Epithelial cell of esophagus (primary cell): ENCODE data around the gene DNAH6.

Experiments
- DNase-seq: peaks from one replicate; pipeline ENCODE4 v3.0.0; 2010; ENCODE audit warnings: low read depth
- H3K4me3 ChIP-seq: 2 replicates; pipeline ENCODE4 v1.5.1; 2011; ENCODE audit warnings: mild to moderate bottlenecking, low read length, control low read depth
- TF ChIP-seq, protein P1 (sequence below): IDR thresholded peaks from 2 replicates; pipeline ENCODE4 v1.5.1; 2011; ENCODE audit warnings: low read depth, mild to moderate bottlenecking, low read length, control low read depth, inconsistent platforms; ENCODE audit not compliant: insufficient read depth; ENCODE audit errors: missing control alignments

The DNAH6 gene

DNA sequence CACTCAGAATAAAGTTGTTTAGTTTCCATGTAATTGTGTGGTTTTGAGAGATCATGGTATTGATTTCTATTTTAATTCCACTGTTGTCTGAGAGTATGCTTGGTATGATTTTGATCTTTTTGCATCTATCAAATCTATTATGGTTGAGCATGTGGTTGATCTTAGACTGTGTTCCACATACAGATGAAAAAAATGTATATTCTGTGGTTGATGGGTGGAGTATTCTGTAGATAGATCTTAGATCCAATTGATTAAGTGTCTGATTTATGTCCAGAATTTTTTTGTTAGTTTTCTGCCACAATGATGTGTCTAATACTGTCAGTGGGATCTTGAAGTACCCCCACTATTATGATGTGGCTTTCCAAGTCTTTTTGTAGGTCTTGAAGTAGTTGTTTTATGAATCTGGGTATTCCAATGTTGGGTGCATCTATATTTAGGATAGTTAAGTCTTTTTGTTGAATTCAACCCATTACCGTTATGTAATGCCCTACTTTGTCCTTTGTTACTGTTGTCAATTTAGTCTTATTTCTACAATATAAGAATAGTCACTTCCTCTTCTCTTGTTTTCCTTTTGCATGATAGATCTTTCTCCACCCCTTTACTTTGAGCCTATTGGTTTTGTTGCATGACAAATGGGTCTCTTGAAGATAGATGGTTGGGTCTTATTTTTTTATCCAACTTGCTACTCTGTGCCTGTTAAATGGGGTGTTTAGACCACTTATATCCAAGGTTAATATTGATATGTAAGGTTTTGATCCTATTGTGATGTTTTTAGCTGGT is 262.8 kb downstream of the DNAH6 start:
- no peak for DNase-seq
- no peak overlapping the region for H3K4me3 ChIP-seq
- TF ChIP-seq, protein P1, sequence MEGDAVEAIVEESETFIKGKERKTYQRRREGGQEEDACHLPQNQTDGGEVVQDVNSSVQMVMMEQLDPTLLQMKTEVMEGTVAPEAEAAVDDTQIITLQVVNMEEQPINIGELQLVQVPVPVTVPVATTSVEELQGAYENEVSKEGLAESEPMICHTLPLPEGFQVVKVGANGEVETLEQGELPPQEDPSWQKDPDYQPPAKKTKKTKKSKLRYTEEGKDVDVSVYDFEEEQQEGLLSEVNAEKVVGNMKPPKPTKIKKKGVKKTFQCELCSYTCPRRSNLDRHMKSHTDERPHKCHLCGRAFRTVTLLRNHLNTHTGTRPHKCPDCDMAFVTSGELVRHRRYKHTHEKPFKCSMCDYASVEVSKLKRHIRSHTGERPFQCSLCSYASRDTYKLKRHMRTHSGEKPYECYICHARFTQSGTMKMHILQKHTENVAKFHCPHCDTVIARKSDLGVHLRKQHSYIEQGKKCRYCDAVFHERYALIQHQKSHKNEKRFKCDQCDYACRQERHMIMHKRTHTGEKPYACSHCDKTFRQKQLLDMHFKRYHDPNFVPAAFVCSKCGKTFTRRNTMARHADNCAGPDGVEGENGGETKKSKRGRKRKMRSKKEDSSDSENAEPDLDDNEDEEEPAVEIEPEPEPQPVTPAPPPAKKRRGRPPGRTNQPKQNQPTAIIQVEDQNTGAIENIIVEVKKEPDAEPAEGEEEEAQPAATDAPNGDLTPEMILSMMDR: no peak

DNA sequence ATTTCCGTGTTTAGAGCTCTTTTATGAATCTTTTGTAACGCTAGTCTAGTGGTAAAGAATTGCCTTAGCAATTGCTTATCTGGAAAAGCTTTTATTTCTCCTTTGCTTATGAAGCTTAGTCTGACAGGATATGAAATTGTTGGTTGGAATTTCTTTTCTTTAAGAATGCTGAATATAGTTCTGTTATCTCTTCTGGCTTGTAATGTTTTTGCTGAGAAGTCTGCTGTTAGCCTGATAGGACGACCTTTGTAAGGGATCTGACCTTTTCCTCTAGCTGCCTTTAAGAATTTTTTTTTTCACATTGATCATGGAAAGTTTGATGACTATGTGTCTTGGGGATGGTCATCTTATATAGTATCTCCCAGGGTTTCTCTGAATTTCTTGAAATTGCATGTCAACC is 263.5 kb downstream of the DNAH6 start:
- TF ChIP-seq, protein P1: no peak
- no peak overlapping the region for H3K4me3 ChIP-seq
- DNase-seq: no peak

DNA sequence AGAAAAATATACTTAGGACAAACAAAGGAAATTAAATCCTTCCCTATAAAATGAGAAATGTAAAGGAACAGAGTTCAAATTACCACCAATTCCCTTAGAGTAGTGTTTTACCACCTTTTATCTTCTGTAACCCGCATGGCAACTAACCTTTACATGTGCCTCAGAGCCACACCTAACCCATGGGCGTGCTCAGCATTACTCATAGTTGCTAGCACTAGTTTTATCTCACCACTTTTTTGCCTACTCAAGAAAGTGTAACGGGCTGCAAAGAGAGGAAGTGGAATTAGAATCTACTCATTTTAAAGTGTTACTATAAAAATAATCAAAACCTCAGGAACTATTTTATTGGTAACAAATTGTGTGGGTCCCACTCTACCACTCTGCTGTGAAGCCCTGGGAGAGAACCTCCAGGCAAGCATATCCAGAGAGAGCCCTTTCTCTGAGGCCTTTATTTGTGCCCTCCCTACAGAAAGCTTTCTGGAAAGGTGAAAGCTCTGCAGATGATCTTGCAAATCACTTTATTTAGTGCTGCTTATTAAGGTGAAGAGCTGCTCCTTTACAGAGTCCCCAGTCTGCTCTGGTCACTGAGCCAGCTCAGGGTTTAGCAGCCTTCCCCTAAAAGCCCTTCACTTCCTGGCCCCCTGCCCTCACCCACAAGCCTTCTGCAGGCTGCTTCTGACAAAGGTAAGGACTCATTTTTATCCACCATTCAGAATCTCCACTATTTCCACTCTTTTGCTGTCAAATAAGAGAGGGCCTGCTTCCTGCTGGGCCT is 265.8 kb downstream of the DNAH6 start:
- TF ChIP-seq, protein P1: no peak
- peak; percentile 84 for DNase-seq
- no peak overlapping the region for H3K4me3 ChIP-seq

DNA sequence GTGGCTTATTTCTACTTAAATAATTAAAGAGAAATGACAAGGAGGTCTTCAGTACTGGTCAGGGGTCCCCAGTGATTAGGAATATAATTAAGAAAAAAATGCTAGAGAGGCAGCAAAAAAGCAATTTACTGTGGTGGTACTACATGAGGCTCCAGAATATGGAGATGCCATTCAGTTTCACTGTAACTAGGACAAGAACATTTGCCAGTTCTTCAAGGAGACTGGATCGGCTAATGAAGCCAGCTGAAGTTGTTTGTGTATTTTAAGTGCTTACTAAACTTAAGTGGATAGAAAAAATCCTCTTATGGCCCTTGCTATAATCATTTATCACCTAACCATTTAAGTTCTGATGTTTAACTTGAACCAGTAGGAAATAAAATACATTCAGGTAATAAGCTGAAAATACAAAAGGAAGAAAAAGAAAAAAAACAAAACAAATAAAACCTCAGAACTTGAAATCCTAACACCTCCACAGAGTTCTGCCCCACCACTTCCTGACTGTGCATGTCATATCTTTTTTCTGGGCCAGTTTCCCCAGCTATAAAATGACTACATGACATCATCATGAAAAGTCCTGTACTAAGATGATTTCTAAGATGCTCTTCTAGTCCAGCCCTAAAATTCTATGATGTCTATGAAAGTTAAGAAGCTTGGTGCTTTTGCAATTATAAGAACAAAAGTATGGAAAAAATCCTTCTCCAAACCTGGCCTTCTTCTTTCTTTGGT is 266.6 kb downstream of the DNAH6 start:
- no peak for DNase-seq
- TF ChIP-seq, protein P1: no peak
- no peak overlapping the region for H3K4me3 ChIP-seq

DNA sequence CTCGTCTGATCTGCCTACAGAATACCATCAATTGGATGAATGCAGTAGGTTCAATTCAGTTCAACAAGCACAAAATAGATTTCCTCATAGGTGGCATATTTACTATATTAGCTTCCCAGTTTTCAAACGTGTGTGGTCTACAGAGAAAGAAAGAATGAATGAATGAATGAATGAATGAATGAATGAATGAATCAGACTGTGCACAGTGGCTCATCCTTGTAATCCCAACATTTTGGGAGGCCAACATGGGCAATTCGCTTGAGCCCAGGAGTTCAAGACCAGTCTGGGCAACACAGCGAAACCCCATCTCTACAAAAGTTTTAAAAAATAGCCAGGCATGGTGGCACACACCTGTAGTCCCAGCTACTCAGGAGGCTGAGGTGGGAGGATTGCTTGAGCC is 269.7 kb downstream of the DNAH6 start:
- TF ChIP-seq, protein P1: no peak
- DNase-seq: no peak
- H3K4me3 ChIP-seq: no peak overlapping the region

DNA sequence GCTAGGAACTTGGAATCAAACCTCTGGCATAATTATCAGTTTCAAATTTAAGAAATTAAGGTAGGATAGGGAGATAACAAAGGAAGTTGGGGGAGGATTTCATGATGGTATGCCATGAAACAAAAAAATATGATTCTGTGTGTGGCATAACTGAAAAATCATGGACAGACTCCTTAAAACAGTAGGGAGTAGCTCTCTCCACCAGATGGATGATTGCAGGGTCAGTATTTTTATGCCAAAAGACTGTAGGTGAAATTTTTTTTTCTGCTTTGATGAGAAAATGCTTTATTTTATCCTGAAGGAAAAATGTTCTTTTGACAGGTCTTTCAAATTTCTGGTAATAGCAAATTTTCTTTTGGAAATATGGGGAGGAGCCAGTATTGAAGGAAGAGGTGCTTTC is 270.3 kb downstream of the DNAH6 start:
- DNase-seq: no peak
- H3K4me3 ChIP-seq: no peak overlapping the region
- TF ChIP-seq, protein P1: no peak
